GM23248 (cell line): ENCODE measurements around the gene CRELD1. TPM values are rescaled to one million over a fixed set of nuclear protein-coding genes. Genes with fewer than 3 reads are reported as not detected.

Experiments
- DNase-seq: peaks from one replicate; pipeline ENCODE4 v3.0.0-alpha.2; 2015
- H2AFZ ChIP-seq: fragments of 200-600 bp; sonication (generic); 2 replicates; pipeline ENCODE4 v1.6.1; 2016; ENCODE audit warnings: antibody characterized with exemption
- H3F3A ChIP-seq: fragments of 200-600 bp; sonication (generic); 2 replicates; pipeline ENCODE4 v1.6.1; 2016; ENCODE audit warnings: mild to moderate bottlenecking, antibody characterized with exemption, mixed run types; ENCODE audit not compliant: insufficient read depth
- H3K27ac ChIP-seq: fragments of 200-600 bp; sonication (generic); 2 replicates; pipeline ENCODE4 v1.5.1; 2016; ENCODE audit warnings: mild to moderate bottlenecking
- H3K27me3 ChIP-seq: fragments of 200-600 bp; sonication (generic); replicated peaks from 2 replicates; pipeline ENCODE4 v1.6.1; 2016; ENCODE audit warnings: mild to moderate bottlenecking; ENCODE audit not compliant: insufficient read depth
- H3K36me3 ChIP-seq: fragments of 200-600 bp; sonication (generic); 2 replicates; pipeline ENCODE4 v1.6.1; 2016; ENCODE audit warnings: low read depth, mild to moderate bottlenecking
- H3K4me1 ChIP-seq: fragments of 200-600 bp; sonication (generic); 2 replicates; pipeline ENCODE4 v1.6.1; 2016; ENCODE audit warnings: mild to moderate bottlenecking; ENCODE audit not compliant: insufficient read depth
- H3K4me2 ChIP-seq: fragments of 200-600 bp; sonication (generic); one replicate; pipeline ENCODE4 v1.6.1; 2016; ENCODE audit warnings: mild to moderate bottlenecking; ENCODE audit not compliant: unreplicated experiment
- H3K4me3 ChIP-seq: fragments of 200-600 bp; sonication (generic); 2 replicates; pipeline ENCODE4 v1.5.1; 2016; ENCODE audit warnings: mild to moderate bottlenecking
- H3K79me2 ChIP-seq: fragments of 200-600 bp; sonication (generic); 2 replicates; pipeline ENCODE4 v1.6.1; 2016; ENCODE audit warnings: mild to moderate bottlenecking; ENCODE audit not compliant: insufficient read depth
- H3K9ac ChIP-seq: fragments of 200-600 bp; sonication (generic); 2 replicates; pipeline ENCODE4 v1.6.1; 2016; ENCODE audit warnings: mild to moderate bottlenecking
- H3K9me2 ChIP-seq: fragments of 200-600 bp; sonication (generic); 2 replicates; pipeline ENCODE4 v1.6.1; 2016; ENCODE audit warnings: mixed run types, mild to moderate bottlenecking, moderate library complexity; ENCODE audit not compliant: insufficient read depth
- H3K9me3 ChIP-seq: fragments of 200-600 bp; sonication (generic); one replicate; pipeline ENCODE4 v1.6.1; 2017; ENCODE audit warnings: low read depth
- H4K20me1 ChIP-seq: fragments of 200-600 bp; sonication (generic); 2 replicates; pipeline ENCODE4 v1.6.0; 2016; ENCODE audit not compliant: insufficient read depth
- EZH2 ChIP-seq: fragments of 200-600 bp; sonication (generic); IDR thresholded peaks from 2 replicates; pipeline ENCODE4 v1.6.1; 2018; ENCODE audit warnings: antibody characterized with exemption, mild to moderate bottlenecking; ENCODE audit not compliant: insufficient read depth, poor library complexity, severe bottlenecking
- EZH2phosphoT487 ChIP-seq: fragments of 200-600 bp; sonication (generic); IDR thresholded peaks from 2 replicates; pipeline ENCODE4 v1.6.1; 2018; ENCODE audit warnings: antibody characterized with exemption, moderate library complexity, mild to moderate bottlenecking, low read depth; ENCODE audit not compliant: insufficient read depth
- WGBS, 2 experiments: methylation state at CpG; one replicate each; pipeline ENCODE4 v1.1.6; 2015 to 2017; ENCODE audit warnings: low lambda C conversion rate in 2 of 2, low coverage in 1 of 2; ENCODE audit errors: missing lambda C conversion rate in 2 of 2; 5-methylcytosine and 5-hydroxymethylcytosine counted together
- in situ Hi-C: fragments of 300-500 bp; cut with MboI; formaldehyde crosslinking; loops from 2 replicates; pipeline ENCODE4 v1.15.0; 2020
- polyA plus RNA-seq: library from polyadenylated mRNA; unstranded; fragments of >200 nt; fragmentation: Nextera tagmentation; extraction: Ambion mirVana; gene quantifications from 2 replicates; pipeline ENCODE4 v1.2.1, GENCODE V29; 2016
- total RNA-seq: library from RNA; depleted of rRNA; stranded (reverse); fragments of >200 nt; shearing (Covaris generic); gene quantifications from 2 replicates; pipeline ENCODE4 v1.2.3, GENCODE V29; 2014

The CRELD1 gene
- total and polyA plus RNA-seq, 2 experiments from 2014 or later: 18.2 to 19.9 TPM

DNA sequence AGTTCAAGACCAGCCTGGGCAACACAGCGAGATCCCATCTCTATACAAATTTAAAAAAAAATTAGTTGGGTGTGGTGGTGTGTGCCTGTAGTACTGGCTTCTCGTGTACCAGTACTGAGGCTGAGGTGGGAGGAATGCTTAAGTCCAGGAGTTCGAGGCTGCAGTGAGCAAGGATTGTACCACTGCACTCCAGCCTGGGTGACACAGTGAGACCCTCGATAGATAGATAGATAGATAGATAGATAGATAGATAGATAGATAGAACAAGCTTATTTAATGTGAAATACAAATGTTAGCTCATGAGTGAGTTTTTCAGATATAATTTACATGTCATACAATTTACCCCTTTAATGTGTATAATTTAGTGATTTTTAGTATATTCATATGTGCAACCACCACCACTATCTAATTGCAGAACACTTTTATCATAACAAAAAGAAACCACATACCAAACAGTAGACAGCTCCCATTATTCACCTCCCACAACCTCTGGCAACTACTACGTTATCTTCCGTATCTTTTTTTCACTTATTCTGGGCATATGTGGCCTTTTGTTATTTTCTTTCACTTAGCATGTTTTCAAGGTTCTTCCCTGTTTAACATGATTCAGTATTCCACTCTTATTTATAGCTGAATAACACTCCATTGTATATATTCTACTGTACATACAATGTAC, 31.7 kb downstream of the CRELD1 start:
- Histone ChIP-seq H3K4me3 (no peak overlapping the region), H4K20me1 (no peaks in the 10 kb centered on the region), H3K9ac (no peak overlapping the region), H3K36me3 (peaks cover 32% of the 10 kb centered on the region), H3K9me2 (no peaks in the 10 kb centered on the region), H3K79me2 (no peaks in the 10 kb centered on the region), H3F3A (peaks cover 14% of the 10 kb centered on the region), H3K4me2 (no peak overlapping the region), H3K27ac (no peak overlapping the region), H3K27me3 (no peaks in the 10 kb centered on the region), H3K9me3 (no peaks in the 10 kb centered on the region), H2AFZ (no peak overlapping the region), H3K4me1 (peaks cover 11% of the 10 kb centered on the region)
- 86 to 88% methylated on average over 6 of the region's 6 CpGs for WGBS, 2 experiments
- TF ChIP-seq EZH2: no peak
- TF ChIP-seq EZH2phosphoT487: no peak
- no peak for DNase-seq
- in situ Hi-C loops: no loop called here

DNA sequence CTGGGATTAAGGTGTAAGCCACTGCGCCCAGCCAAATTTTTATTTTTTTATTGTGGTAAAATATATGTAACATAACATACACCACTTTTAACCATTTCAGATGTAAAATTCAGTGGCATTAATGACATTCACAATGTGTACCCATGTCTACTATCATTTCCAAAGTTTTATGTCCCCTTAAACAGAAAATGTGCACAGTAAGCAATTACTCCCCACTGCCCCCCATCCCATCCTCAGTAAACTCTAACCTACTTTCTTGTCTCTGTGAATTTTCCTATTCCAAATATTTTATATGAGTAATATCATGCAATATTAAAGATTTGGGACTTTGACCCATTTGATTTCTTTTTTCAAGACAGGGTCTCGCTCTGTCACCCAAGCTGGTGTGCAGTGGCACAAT, 33.2 kb downstream of the CRELD1 start:
- DNase-seq: no peak
- no peak overlapping the region for H3K4me2 ChIP-seq
- WGBS, 2 experiments: 92 to 98% methylated on average over 2 of the region's 2 CpGs
- no peaks in the 10 kb centered on the region for H4K20me1 ChIP-seq
- TF ChIP-seq EZH2phosphoT487 (no peak), EZH2 (no peak)
- H3K27ac ChIP-seq: no peak overlapping the region
- peaks cover 39% of the 10 kb centered on the region for H3K36me3 ChIP-seq
- H3K27me3 ChIP-seq: no peaks in the 10 kb centered on the region
- no peaks in the 10 kb centered on the region for H3K9me3 ChIP-seq
- no peak overlapping the region for H2AFZ ChIP-seq
- H3K9ac ChIP-seq: no peak overlapping the region
- no peaks in the 10 kb centered on the region for H3K79me2 ChIP-seq
- peaks cover 29% of the 10 kb centered on the region for H3F3A ChIP-seq
- H3K9me2 ChIP-seq: no peaks in the 10 kb centered on the region
- no peak overlapping the region for H3K4me3 ChIP-seq
- peaks cover 26% of the 10 kb centered on the region for H3K4me1 ChIP-seq
- in situ Hi-C loops: no loop called here

DNA sequence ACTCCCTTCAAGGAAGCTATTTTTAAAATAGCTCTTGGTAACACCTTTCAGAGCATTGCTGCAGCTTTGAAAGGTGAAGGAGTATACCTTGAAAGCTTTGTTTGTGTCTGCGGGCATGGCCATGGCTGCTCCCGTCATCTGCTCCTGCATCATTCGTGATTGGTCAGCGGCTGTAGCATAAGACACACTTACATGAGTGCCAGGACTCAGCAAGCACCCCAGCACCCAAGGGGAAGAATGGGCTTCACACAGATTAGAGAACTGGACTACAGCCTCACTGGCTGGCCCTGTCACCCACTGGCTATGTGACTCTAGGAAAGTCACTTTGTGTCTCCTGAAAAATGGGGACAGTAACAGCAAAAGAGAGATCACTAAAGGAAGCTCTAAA, 36.0 kb downstream of the CRELD1 start:
- H3K4me2 ChIP-seq: peak overlapping the region; percentile 64
- H3K27ac ChIP-seq: peak overlapping the region; percentile 83
- H3K27me3 ChIP-seq: no peaks in the 10 kb centered on the region
- H3K9me2 ChIP-seq: no peaks in the 10 kb centered on the region
- no peak for DNase-seq
- 0 out of 2 replicates have a peak, but pooled peaks cover 3% of the 10 kb centered on the region for H3K79me2 ChIP-seq
- peaks cover 32% of the 10 kb centered on the region for H3F3A ChIP-seq
- H3K9me3 ChIP-seq: no peaks in the 10 kb centered on the region
- H2AFZ ChIP-seq: no peak overlapping the region
- peak overlapping the region; percentile 47; the same call in 1 of the 2 replicates for H3K9ac ChIP-seq
- TF ChIP-seq EZH2phosphoT487: no peak
- no peak for TF ChIP-seq EZH2
- peaks cover 53% of the 10 kb centered on the region for H3K36me3 ChIP-seq
- no peaks in the 10 kb centered on the region for H4K20me1 ChIP-seq
- H3K4me1 ChIP-seq: peaks cover 27% of the 10 kb centered on the region
- H3K4me3 ChIP-seq: 0 out of 2 replicates have a peak overlapping the region, but pooled peaks have one; percentile 25
- in situ Hi-C loops: no loop called here
- WGBS, 2 experiments: 92 to 94% methylated on average over 4 of the region's 4 CpGs

DNA sequence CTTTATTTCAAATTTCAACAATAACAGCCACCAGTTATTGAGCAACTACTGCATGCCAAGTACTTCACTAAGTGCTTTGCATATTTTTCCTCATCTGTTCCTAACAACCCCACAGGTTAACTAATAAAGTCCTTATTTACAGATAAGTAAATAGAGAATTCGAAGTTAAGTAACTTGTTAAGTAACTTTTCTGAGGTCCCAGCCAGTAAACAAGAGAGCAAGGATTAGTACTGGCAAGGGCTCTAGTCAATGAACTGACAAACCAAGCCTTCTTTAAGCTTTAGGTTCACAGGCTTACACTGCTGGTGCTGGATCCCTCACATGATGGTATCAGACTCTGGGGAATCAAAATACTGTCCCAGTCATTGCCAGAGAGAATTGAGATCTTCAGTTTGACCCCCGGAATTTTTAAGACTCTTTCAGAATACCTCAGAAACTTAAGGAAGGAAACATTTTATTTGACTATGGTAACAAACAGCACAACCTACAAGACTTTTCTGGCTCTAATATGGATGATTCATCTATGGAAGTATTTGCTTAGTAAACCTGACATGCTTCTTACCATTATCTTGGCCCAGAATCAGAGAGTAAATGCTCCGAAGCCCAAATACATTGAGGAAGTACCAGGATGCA, 36.5 kb downstream of the CRELD1 start:
- Histone ChIP-seq H4K20me1 (no peaks in the 10 kb centered on the region), H3K4me3 (peak overlapping the region; percentile 25; the same call in 1 of the 2 replicates), H3F3A (peaks cover 32% of the 10 kb centered on the region), H3K27ac (peak overlapping the region; percentile 83), H3K4me2 (peak overlapping the region; percentile 64), H3K79me2 (0 out of 2 replicates have a peak, but pooled peaks cover 3% of the 10 kb centered on the region), H3K4me1 (peaks cover 27% of the 10 kb centered on the region), H3K9me2 (no peaks in the 10 kb centered on the region), H2AFZ (no peak overlapping the region), H3K36me3 (peaks cover 53% of the 10 kb centered on the region), H3K27me3 (no peaks in the 10 kb centered on the region), H3K9me3 (no peaks in the 10 kb centered on the region), H3K9ac (peak overlapping the region; percentile 47)
- TF ChIP-seq EZH2phosphoT487 (no peak), EZH2 (no peak)
- DNase-seq: peak; percentile 87
- 31 to 42% methylated on average over 3 of the region's 3 CpGs for WGBS, 2 experiments
- in situ Hi-C loops: no loop called here
